Effector CD4-positive, alpha-beta T cell (primary cell): Measurements from ENCODE around the gene CALHM2.
"Not testable (repeated sequence)": the region's sequence is repeated elsewhere in the genome, so short reads cannot be mapped to it uniquely, and the experiment has no call there.

ENCODE experiments used
- DNase-seq: peaks from one replicate; pipeline ENCODE4 v3.0.0-alpha.2; 2020
- total RNA-seq: gene quantifications from one replicate; lab custom pipeline; 2026; lab: John Stamatoyannopoulos, UW

Gene CALHM2
- 15.8 reads per million, percentile 41 among the genes with 10 or more reads in this experiment for total RNA-seq

- peak; percentile 31 for DNase-seq
These were observed at the start of gene CALHM2 for GRCh38 chr10:103451831-103452505. Gene CALHM2, minus strand, starts transcription at chr10:103452370. Its CDS starts 2,429 bp downstream, at chr10:103449941.

GRCh38 chr10:103501186-103501585 lies 49.0 kb upstream of the CALHM2 start:
- DNase-seq, result no peak

GRCh38 chr10:103500481-103500880 lies 48.3 kb upstream of the CALHM2 start:
- no peak for DNase-seq

GRCh38 chr10:103499881-103500280 lies 47.7 kb upstream of the CALHM2 start:
- no peak for DNase-seq

GRCh38 chr10:103498936-103499638 lies 46.9 kb upstream of the CALHM2 start:
- no peak for DNase-seq

- DNase-seq, result no peak
These were observed 45.2 kb upstream of the CALHM2 start for GRCh38 chr10:103497161-103497915.

GRCh38 chr10:103495321-103495720 lies 43.2 kb upstream of the CALHM2 start:
- DNase-seq, result no peak

GRCh38 chr10:103493916-103494877 lies 42.0 kb upstream of the CALHM2 start:
- no peak for DNase-seq

- DNase-seq, result no peak
These were observed 41.3 kb upstream of the CALHM2 start, which contains the start of gene NEURL1 for GRCh38 chr10:103493362-103493915. Gene NEURL1, plus strand, starts transcription at chr10:103493705. Its CDS starts 683 bp downstream, at chr10:103494388.

- DNase-seq, result no peak
These were observed 40.6 kb upstream of the CALHM2 start for GRCh38 chr10:103492655-103493261.

- DNase-seq, result no peak
These were observed 39.7 kb upstream of the CALHM2 start for GRCh38 chr10:103491729-103492364.

GRCh38 chr10:103490986-103491314 lies 38.8 kb upstream of the CALHM2 start:
- DNase-seq, result no peak

GRCh38 chr10:103487410-103487708 lies 35.2 kb upstream of the CALHM2 start:
- DNase-seq, result no peak

GRCh38 chr10:103486635-103487409 lies 34.7 kb upstream of the CALHM2 start:
- DNase-seq, result not testable (repeated sequence)

- DNase-seq, result peak; percentile 27
These were observed 29.9 kb upstream of the CALHM2 start for GRCh38 chr10:103481974-103482531.

- no peak for DNase-seq
These were observed 28.4 kb upstream of the CALHM2 start for GRCh38 chr10:103480521-103480920.

- no peak for DNase-seq
These were observed 27.0 kb upstream of the CALHM2 start, which contains the start of gene CALHM3 for GRCh38 chr10:103479135-103479534. Gene CALHM3, minus strand, starts transcription at chr10:103479240. Its CDS starts 208 bp downstream, at chr10:103479032.

- no peak for DNase-seq
These were observed 26.5 kb upstream of the CALHM2 start for GRCh38 chr10:103478671-103479070.

GRCh38 chr10:103476046-103476768 lies 24.0 kb upstream of the CALHM2 start:
- no peak for DNase-seq
